ENCODE data around the gene KRTAP12-4.
"Not testable (repeated sequence)": the region's sequence is repeated elsewhere in the genome, so short reads cannot be mapped to it uniquely, and the experiment has no call there.

KRTAP12-4 gene

GRCh38 chr21:44694776-44695175, 40.3 kb upstream of the KRTAP12-4 start:
- no peak overlapping the region for H3K27ac ChIP-seq
- TF ChIP-seq CTCF (IDR thresholded peaks at IDR 0.05) (no peak), ZFX (IDR thresholded peaks at IDR 0.05; ENCODE audit: borderline replicate concordance) (no peak)

- no peak overlapping the region for H3K27ac ChIP-seq
- TF ChIP-seq ZFX (IDR thresholded peaks at IDR 0.05; ENCODE audit: borderline replicate concordance) = no peak
- TF ChIP-seq CTCF (IDR thresholded peaks at IDR 0.05) = no peak
Observed at GRCh38 chr21:44692798-44693512, 38.5 kb upstream of the KRTAP12-4 start.

GRCh38 chr21:44691686-44692085, 37.2 kb upstream of the KRTAP12-4 start:
- no peak overlapping the region for H3K27ac ChIP-seq
- TF ChIP-seq ZFX (IDR thresholded peaks at IDR 0.05; ENCODE audit: borderline replicate concordance) = no peak
- no peak for TF ChIP-seq CTCF (IDR thresholded peaks at IDR 0.05)

GRCh38 chr21:44689740-44690139, 35.3 kb upstream of the KRTAP12-4 start:
- not testable (repeated sequence) for H3K27ac ChIP-seq

GRCh38 chr21:44687671-44688070, 33.2 kb upstream of the KRTAP12-4 start:
- TF ChIP-seq ZFX (IDR thresholded peaks at IDR 0.05; ENCODE audit: borderline replicate concordance) (no peak), CTCF (IDR thresholded peaks at IDR 0.05) (no peak)
- H3K27ac ChIP-seq = no peak overlapping the region

GRCh38 chr21:44686843-44687561, 32.5 kb upstream of the KRTAP12-4 start:
- H3K27ac ChIP-seq = no peak overlapping the region
- TF ChIP-seq ZFX (IDR thresholded peaks at IDR 0.05; ENCODE audit: borderline replicate concordance) (no peak), CTCF (IDR thresholded peaks at IDR 0.05) (no peak)

- H3K27ac ChIP-seq = no peak overlapping the region
- TF ChIP-seq CTCF (IDR thresholded peaks at IDR 0.05) (no peak), ZFX (IDR thresholded peaks at IDR 0.05; ENCODE audit: borderline replicate concordance) (no peak)
Observed at GRCh38 chr21:44686000-44686781, 31.7 kb upstream of the KRTAP12-4 start.

- H3K27ac ChIP-seq = not testable (repeated sequence)
Observed at GRCh38 chr21:44685050-44685449, 30.6 kb upstream of the KRTAP12-4 start.
